Uterus (tissue), 2 donors: ENCODE measurements around the gene RNF157.

Source experiments
- CTCF ChIP-seq, 4 experiments: fragments of 200-600 bp in 2 of 4; fragments of 450-650 bp in 2 of 4; sonication (generic) in 2 of 4; IDR thresholded peaks; one replicate each; pipeline ENCODE4 v1.5.1; 2016 to 2019; ENCODE audit warnings: antibody characterized with exemption in 4 of 4, mild to moderate bottlenecking in 2 of 4, moderate library complexity in 1 of 4
- POLR2A ChIP-seq, 2 donors: fragments of 450-650 bp; IDR thresholded peaks; one replicate each; pipeline ENCODE4 v1.6.1; 2016; ENCODE audit warnings: antibody characterized with exemption in 2 of 2, mild to moderate bottlenecking in 1 of 2, moderate library complexity in 1 of 2

DNA sequence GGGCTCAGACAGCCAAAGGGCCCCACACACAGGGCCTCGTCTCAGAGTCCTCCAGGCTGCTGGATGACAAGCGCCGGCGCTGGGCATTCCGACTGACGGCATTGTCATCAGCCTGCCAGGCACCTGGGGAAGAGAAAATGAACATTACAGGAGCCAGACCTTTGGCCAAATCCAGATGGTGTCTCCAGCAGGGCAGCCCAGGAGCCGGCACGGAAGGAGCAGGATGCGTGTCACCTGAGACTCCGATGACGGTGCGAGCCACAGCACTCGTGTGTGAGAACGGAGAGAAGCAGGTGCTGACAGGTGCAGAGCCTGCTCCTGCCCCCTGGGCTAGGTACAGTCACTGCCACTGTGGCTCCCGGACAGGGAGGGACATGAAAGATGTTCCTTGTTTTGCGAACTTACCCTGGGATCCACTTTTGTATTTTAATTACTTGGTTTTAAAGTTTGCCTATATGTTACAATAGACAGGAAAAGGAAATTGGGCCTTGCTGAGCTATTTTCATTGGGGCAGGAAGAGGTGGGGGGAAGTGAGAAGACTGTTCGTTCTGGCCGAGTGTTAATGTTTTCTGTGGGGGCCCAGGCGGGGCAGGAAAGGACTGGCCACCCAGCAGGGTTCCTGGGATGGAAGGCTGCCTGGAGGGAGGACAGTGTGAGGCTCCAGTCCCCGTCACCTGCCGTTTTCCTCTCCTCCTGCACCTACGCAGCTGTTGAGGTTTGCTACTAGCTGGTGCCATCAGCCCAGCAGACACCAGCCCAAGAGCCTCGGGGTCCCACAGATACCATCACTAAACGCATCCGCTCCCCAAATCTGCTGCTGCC, 94.9 kb downstream of the RNF157 start:
- TF ChIP-seq POLR2A (IDR thresholded peaks at IDR 0.05) (no peak), CTCF (IDR thresholded peaks at IDR 0.05) (no peak)
